ENCODE measurements around the gene ALK. TPM values are rescaled to one million over a fixed set of nuclear protein-coding genes. Genes with fewer than 3 reads are reported as not detected.

The ALK gene
- total RNA-seq, 2 donors from 2014 or later, result 0.19 TPM; not detected in 1

DNA sequence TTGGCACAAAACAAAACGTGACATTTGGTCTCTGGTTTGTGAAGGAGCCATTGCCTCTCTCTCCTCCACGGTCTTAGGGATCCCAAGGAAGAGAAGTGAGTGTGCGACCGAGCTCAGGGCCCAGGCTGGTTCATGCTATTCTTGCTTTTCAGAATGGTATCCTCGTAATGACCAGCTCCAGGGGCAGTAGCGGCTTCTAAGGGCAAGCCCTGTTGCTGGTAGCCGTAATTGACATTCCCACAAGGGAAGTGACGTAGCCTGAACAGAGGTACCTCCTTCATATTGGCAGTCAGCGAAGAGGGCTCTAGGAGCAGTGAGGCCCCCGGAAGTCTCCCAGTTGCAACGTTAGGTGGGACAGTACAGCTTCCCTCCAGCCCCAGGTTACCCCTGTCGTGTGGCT lies 728.3 kb downstream of the ALK start:
- Histone ChIP-seq H3K9ac (ENCODE audit: low read depth in 2 of 2, low read length in 2 of 2) (no peak overlapping the region), H3K27me3 (no peaks in the 10 kb centered on the region), H3K27ac (no peak overlapping the region), H3K4me3 (no peak overlapping the region), H3K4me1 (no peaks in the 10 kb centered on the region), H3K9me3 (no peaks in the 10 kb centered on the region), H3K36me3 (no peaks in the 10 kb centered on the region)
- intact Hi-C loops (cut with DNase I), result loop anchor here (10.0 kb wide), 1 partner anchor 368 kb away; no protein-coding TSS in a partner anchor
- DNase-seq, result no peak
- TF ChIP-seq, protein P1, sequence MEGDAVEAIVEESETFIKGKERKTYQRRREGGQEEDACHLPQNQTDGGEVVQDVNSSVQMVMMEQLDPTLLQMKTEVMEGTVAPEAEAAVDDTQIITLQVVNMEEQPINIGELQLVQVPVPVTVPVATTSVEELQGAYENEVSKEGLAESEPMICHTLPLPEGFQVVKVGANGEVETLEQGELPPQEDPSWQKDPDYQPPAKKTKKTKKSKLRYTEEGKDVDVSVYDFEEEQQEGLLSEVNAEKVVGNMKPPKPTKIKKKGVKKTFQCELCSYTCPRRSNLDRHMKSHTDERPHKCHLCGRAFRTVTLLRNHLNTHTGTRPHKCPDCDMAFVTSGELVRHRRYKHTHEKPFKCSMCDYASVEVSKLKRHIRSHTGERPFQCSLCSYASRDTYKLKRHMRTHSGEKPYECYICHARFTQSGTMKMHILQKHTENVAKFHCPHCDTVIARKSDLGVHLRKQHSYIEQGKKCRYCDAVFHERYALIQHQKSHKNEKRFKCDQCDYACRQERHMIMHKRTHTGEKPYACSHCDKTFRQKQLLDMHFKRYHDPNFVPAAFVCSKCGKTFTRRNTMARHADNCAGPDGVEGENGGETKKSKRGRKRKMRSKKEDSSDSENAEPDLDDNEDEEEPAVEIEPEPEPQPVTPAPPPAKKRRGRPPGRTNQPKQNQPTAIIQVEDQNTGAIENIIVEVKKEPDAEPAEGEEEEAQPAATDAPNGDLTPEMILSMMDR (IDR thresholded peaks at IDR 0.05), result no peak

DNA sequence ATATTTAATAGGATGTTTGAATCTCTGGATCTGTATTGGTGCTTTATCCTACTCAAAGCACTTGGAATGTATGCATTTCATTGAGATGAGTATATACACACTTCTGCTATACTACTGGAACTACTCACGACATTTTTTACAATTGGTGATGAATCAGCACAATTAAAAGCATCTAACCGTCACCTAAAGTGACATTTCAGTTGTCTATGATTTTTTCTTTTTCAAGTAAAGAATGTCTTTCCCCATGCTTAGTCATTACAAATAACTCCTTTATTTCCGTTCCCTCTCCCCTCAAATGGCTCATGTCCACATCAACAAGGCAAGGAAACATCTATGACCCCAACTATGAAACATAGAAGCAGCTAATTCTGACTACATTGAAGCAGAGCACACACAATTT lies 728.9 kb downstream of the ALK start:
- TF ChIP-seq, protein P1 (IDR thresholded peaks at IDR 0.05), result no peak
- no peak for DNase-seq
- Histone ChIP-seq H3K4me1 (no peaks in the 10 kb centered on the region), H3K27me3 (no peaks in the 10 kb centered on the region), H3K9me3 (no peaks in the 10 kb centered on the region), H3K36me3 (no peaks in the 10 kb centered on the region), H3K27ac (no peak overlapping the region), H3K4me3 (no peak overlapping the region), H3K9ac (ENCODE audit: low read depth in 2 of 2, low read length in 2 of 2) (no peak overlapping the region)
- intact Hi-C loops (cut with DNase I), result loop anchor here (10.0 kb wide), 1 partner anchor 368 kb away; no protein-coding TSS in a partner anchor

DNA sequence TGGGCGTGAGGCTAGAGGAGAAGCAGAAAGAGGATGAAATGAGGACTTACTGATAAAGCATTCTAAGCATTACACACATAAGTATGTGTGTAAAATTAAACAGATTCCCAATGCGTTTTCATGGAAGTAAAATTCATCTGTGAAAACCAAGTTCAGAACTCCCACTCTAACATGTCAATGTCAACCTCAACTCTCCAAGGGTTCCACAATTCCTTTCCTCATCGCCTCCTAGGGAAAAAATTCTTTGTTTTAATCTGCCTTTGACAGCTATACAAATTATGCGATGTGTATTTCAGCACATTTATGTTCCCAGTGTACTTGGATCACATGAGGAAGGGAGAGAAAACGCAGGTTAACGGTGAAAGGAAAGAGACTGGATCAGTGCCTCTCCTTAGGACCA lies 729.6 kb downstream of the ALK start:
- intact Hi-C loops (cut with DNase I), result loop anchor here (10.0 kb wide), 1 partner anchor 367 kb away; no protein-coding TSS in a partner anchor

DNA sequence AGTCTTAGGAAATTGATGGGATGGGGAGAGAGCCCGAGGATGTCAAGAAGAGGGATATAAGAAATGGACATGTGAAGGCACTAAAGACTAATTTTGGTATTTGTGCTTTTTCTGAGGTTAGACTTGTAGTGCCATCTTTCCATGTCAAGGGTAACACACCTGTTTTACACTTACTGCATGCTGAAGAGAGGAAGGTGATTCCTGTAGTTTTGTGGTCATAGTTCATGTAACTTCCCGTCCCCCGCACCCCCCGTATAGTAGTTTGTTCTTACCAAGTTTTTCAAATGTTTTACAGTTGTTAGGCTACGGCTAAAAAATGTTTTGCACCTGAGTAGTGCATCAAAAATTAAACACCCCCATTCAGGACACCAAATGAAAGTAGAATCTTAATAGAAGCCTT lies 732.3 kb downstream of the ALK start:
- intact Hi-C loops (cut with DNase I), result no loop called here
- TF ChIP-seq, protein P1 (IDR thresholded peaks at IDR 0.05), result no peak
- no peaks in the 10 kb centered on the region for H3K27me3 ChIP-seq
- H3K4me3 ChIP-seq, result no peak overlapping the region
- no peak overlapping the region for H3K27ac ChIP-seq
- H3K4me1 ChIP-seq, result no peaks in the 10 kb centered on the region
- no peak for DNase-seq
- no peaks in the 10 kb centered on the region for H3K9me3 ChIP-seq
- H3K36me3 ChIP-seq, result no peaks in the 10 kb centered on the region
- no peak overlapping the region for H3K9ac ChIP-seq (ENCODE audit: low read depth in 2 of 2, low read length in 2 of 2)

More for the DNA sequence above, 729.6 kb downstream of the ALK start:
- H3K9ac ChIP-seq (ENCODE audit: low read depth in 2 of 2, low read length in 2 of 2), result no peak overlapping the region
- TF ChIP-seq, protein P1 (IDR thresholded peaks at IDR 0.05), result no peak
- H3K9me3 ChIP-seq, result no peaks in the 10 kb centered on the region
- no peaks in the 10 kb centered on the region for H3K27me3 ChIP-seq
- no peak for DNase-seq
- no peaks in the 10 kb centered on the region for H3K36me3 ChIP-seq
- no peak overlapping the region for H3K27ac ChIP-seq
- no peak overlapping the region for H3K4me3 ChIP-seq
- H3K4me1 ChIP-seq, result no peaks in the 10 kb centered on the region

DNA sequence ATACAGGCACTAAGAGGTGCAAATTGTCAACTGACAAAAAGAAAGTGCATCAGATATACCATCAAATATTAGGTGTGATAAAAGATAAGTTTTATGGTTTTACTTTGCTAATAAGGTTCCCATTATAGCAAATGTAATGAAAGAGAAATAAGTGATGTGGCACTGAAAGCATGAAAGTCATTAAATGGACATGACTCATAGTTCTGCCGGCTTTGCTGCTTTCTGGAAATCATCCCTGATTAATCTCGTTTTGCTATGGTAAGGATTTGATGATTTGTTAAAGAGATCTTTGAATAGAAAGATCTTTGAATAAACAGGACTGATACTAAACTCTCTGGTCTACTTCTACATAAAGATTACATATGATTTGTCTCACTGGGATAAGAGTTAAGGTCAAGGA lies 733.5 kb downstream of the ALK start:
- no peak overlapping the region for H3K4me3 ChIP-seq
- no peaks in the 10 kb centered on the region for H3K36me3 ChIP-seq
- H3K4me1 ChIP-seq, result no peaks in the 10 kb centered on the region
- TF ChIP-seq, protein P1 (IDR thresholded peaks at IDR 0.05), result no peak
- H3K27me3 ChIP-seq, result no peaks in the 10 kb centered on the region
- no peak overlapping the region for H3K27ac ChIP-seq
- intact Hi-C loops (cut with DNase I), result no loop called here
- DNase-seq, result no peak
- H3K9me3 ChIP-seq, result no peaks in the 10 kb centered on the region
- no peak overlapping the region for H3K9ac ChIP-seq (ENCODE audit: low read depth in 2 of 2, low read length in 2 of 2)

Measured in colonic mucosa (tissue), 4 donors.